Omental fat pad (tissue), 4 donors: ENCODE measurements around the gene CCSAP. TPM values are rescaled to one million over a fixed set of nuclear protein-coding genes. Genes with fewer than 3 reads are reported as not detected.

Source experiments
- ATAC-seq: fragments of 150-250 bp; one replicate; pipeline ENCODE4 v1.9.1; 2016; ENCODE audit warnings: mild to moderate bottlenecking, moderate library complexity; ENCODE audit not compliant: low FRiP score
- DNase-seq: peaks from one replicate; pipeline ENCODE4 v3.0.0-alpha.2; 2019; ENCODE audit warnings: low spot score
- CTCF ChIP-seq, 3 donors: fragments of 450-650 bp; IDR thresholded peaks; one replicate each; pipeline ENCODE4 v1.5.1; 2016 to 2017; ENCODE audit warnings: antibody characterized with exemption in 3 of 3, mild to moderate bottlenecking in 3 of 3, moderate library complexity in 2 of 3
- total RNA-seq, 4 donors: library from RNA; depleted of rRNA; stranded (reverse); fragments of >200 nt; gene quantifications; one replicate each; pipeline ENCODE4 v1.1.0, GENCODE V29; 2016

Gene CCSAP
- total RNA-seq, 4 donors from 2014 or later = 2.5 to 6.0 (median 4.4) TPM

- TF ChIP-seq CTCF (IDR thresholded peaks at IDR 0.05) = no peak
- DNase-seq (no peak), ATAC-seq (no peak)
Observed at GRCh38 chr1:229376521-229376920, 33.7 kb upstream of the CCSAP start.

- TF ChIP-seq CTCF (IDR thresholded peaks at IDR 0.05) = no peak
- DNase-seq = no peak
- no peak for ATAC-seq
Observed at GRCh38 chr1:229374485-229374884, 31.6 kb upstream of the CCSAP start.

- no peak for ATAC-seq
- no peak for DNase-seq
- no peak for TF ChIP-seq CTCF (IDR thresholded peaks at IDR 0.05)
Observed at GRCh38 chr1:229373395-229373794, 30.5 kb upstream of the CCSAP start.

GRCh38 chr1:229372251-229372650 lies 29.4 kb upstream of the CCSAP start:
- TF ChIP-seq CTCF (IDR thresholded peaks at IDR 0.05) = no peak
- ATAC-seq = no peak

GRCh38 chr1:229371624-229372023 lies 28.8 kb upstream of the CCSAP start:
- ATAC-seq (no peak), DNase-seq (no peak)
- no peak for TF ChIP-seq CTCF (IDR thresholded peaks at IDR 0.05)

More at GRCh38 chr1:229372251-229372650, 29.4 kb upstream of the CCSAP start:
- DNase-seq = no peak

GRCh38 chr1:229370601-229371021 lies 27.8 kb upstream of the CCSAP start:
- no peak for ATAC-seq
- no peak for TF ChIP-seq CTCF (IDR thresholded peaks at IDR 0.05)
- no peak for DNase-seq

GRCh38 chr1:229368347-229368746 lies 25.5 kb upstream of the CCSAP start:
- no peak for ATAC-seq
- DNase-seq = no peak
- TF ChIP-seq CTCF (IDR thresholded peaks at IDR 0.05) = no peak
